GM19468 (cell line): ENCODE results near the gene GPR25.
"Not testable (repeated sequence)": the region's sequence is repeated elsewhere in the genome, so short reads cannot be mapped to it uniquely, and the experiment has no call there.

ENCODE experiments used
- ATAC-seq: cut with Tn5 transposase; IDR thresholded peaks from one replicate; pipeline ENCODE4 v1.9.1; 2021; ENCODE audit warnings: mild to moderate bottlenecking, moderate library complexity, moderate number of reproducible peaks; ENCODE audit not compliant: unreplicated experiment; ENCODE audit errors: extremely low read depth

The GPR25 gene

GRCh38 chr1:200908191-200908868 is 35.5 kb downstream of the GPR25 start:
- no peak for ATAC-seq

- ATAC-seq: no peak
These were observed 36.3 kb downstream of the GPR25 start for GRCh38 chr1:200909071-200909470.

- no peak for ATAC-seq
These were observed 37.0 kb downstream of the GPR25 start for GRCh38 chr1:200909757-200910239.

GRCh38 chr1:200911361-200911760 is 38.6 kb downstream of the GPR25 start:
- no peak for ATAC-seq

GRCh38 chr1:200911936-200912335 is 39.2 kb downstream of the GPR25 start:
- not testable (repeated sequence) for ATAC-seq

- ATAC-seq: no peak
These were observed 40.1 kb downstream of the GPR25 start for GRCh38 chr1:200912737-200913407.

GRCh38 chr1:200916152-200916551 is 43.4 kb downstream of the GPR25 start:
- no peak for ATAC-seq

GRCh38 chr1:200916681-200917080 is 43.9 kb downstream of the GPR25 start:
- no peak for ATAC-seq

GRCh38 chr1:200917291-200917817 is 44.6 kb downstream of the GPR25 start:
- no peak for ATAC-seq

- no peak for ATAC-seq
These were observed 45.2 kb downstream of the GPR25 start for GRCh38 chr1:200918006-200918405.

- no peak for ATAC-seq
These were observed 46.6 kb downstream of the GPR25 start for GRCh38 chr1:200919386-200919785.

- ATAC-seq: no peak
These were observed 48.9 kb downstream of the GPR25 start for GRCh38 chr1:200921571-200922110.

- ATAC-seq: no peak
These were observed 49.6 kb downstream of the GPR25 start for GRCh38 chr1:200922406-200922805.

GRCh38 chr1:200923601-200924000 is 50.8 kb downstream of the GPR25 start:
- ATAC-seq: no peak
